WERI-Rb-1 (cell line): ENCODE measurements around the gene CSKMT.
"Not testable (repeated sequence)": the region's sequence is repeated elsewhere in the genome, so short reads cannot be mapped to it uniquely, and the experiment has no call there.

Experiments used
- DNase-seq: peaks from one replicate; pipeline ENCODE4 v3.0.0-alpha.2; 2020
- H3K27ac ChIP-seq: fragments of 250-450 bp; sonication (Bioruptor Pico); 2 replicates; pipeline ENCODE4 v1.5.1; 2020; ENCODE audit warnings: mild to moderate bottlenecking, moderate library complexity
- H3K27me3 ChIP-seq: fragments of 250-450 bp; sonication (Bioruptor Pico); 2 replicates; pipeline ENCODE4 v1.5.1; 2021; ENCODE audit warnings: mild to moderate bottlenecking, low read depth, moderate library complexity; ENCODE audit not compliant: insufficient read depth, severe bottlenecking
- H3K36me3 ChIP-seq: fragments of 250-450 bp; sonication (Bioruptor Pico); 2 replicates; pipeline ENCODE4 v1.5.1; 2020; ENCODE audit warnings: mild to moderate bottlenecking, moderate library complexity
- H3K4me3 ChIP-seq: 2 replicates; pipeline ENCODE4 v1.5.1; 2011; ENCODE audit warnings: low read depth, mild to moderate bottlenecking, control low read depth, low read length
- H3K9me3 ChIP-seq: fragments of 250-450 bp; sonication (Bioruptor Pico); 2 replicates; pipeline ENCODE4 v1.5.1; 2021; ENCODE audit warnings: mild to moderate bottlenecking, moderate library complexity; ENCODE audit not compliant: severe bottlenecking
- TF ChIP-seq, protein P1 (sequence below): IDR thresholded peaks from 2 replicates; pipeline ENCODE4 v1.5.1; 2011; ENCODE audit warnings: low read depth, mild to moderate bottlenecking, control low read depth, inconsistent platforms, low read length

CSKMT gene

GRCh38 chr11:62689421-62690183, 24.5 kb downstream of the CSKMT start, which contains the start of gene LRRN4CL:
TSS of gene LRRN4CL (minus strand) at chr11:62689530. CDS start at chr11:62688508, 1,022 bp downstream.
- no peaks in the 10 kb centered on the region for H3K9me3 ChIP-seq
- no peak within 1 kb of the TSS for H3K4me3 ChIP-seq
- no peaks in the 10 kb centered on the region for H3K27me3 ChIP-seq
- H3K27ac ChIP-seq = peak within 1 kb of the TSS; percentile 44
- TF ChIP-seq, protein P1, sequence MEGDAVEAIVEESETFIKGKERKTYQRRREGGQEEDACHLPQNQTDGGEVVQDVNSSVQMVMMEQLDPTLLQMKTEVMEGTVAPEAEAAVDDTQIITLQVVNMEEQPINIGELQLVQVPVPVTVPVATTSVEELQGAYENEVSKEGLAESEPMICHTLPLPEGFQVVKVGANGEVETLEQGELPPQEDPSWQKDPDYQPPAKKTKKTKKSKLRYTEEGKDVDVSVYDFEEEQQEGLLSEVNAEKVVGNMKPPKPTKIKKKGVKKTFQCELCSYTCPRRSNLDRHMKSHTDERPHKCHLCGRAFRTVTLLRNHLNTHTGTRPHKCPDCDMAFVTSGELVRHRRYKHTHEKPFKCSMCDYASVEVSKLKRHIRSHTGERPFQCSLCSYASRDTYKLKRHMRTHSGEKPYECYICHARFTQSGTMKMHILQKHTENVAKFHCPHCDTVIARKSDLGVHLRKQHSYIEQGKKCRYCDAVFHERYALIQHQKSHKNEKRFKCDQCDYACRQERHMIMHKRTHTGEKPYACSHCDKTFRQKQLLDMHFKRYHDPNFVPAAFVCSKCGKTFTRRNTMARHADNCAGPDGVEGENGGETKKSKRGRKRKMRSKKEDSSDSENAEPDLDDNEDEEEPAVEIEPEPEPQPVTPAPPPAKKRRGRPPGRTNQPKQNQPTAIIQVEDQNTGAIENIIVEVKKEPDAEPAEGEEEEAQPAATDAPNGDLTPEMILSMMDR = no peak
- H3K36me3 ChIP-seq = peaks cover 45% of the 10 kb centered on the region
- no peak for DNase-seq

DNA sequence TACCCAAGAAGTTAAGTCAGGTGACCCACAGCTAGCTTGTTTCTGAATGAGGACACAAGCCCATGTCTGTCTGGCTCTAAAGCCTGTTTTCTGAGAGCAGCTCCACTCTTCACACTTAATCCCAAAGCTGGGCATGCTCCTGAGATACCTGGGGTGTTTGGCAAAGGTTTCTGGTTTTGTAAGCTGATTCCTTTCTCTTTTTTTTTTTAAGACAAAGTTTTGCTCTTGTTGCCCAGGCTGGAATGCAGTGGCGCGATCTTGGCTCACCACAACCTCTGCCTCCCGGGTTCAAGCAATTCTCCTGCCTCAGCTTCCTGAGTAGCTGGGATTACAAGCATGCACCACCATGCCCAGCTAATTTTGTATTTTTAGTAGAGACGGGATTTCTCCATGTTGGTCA, 28.5 kb downstream of the CSKMT start:
- DNase-seq, H3K4me3 ChIP-seq, H3K27me3 ChIP-seq, H3K9me3 ChIP-seq, H3K27ac ChIP-seq: not testable (repeated sequence)
- peaks cover 56% of the 10 kb centered on the region for H3K36me3 ChIP-seq

- no peak overlapping the region for H3K4me3 ChIP-seq
- peaks cover 59% of the 10 kb centered on the region for H3K36me3 ChIP-seq
- peak; percentile 83 for DNase-seq
- peak overlapping the region; percentile 11 for H3K27ac ChIP-seq
- no peaks in the 10 kb centered on the region for H3K27me3 ChIP-seq
- no peaks in the 10 kb centered on the region for H3K9me3 ChIP-seq
- TF ChIP-seq, protein P1 = peak; percentile 80
Observed at GRCh38 chr11:62694455-62695167, 29.5 kb downstream of the CSKMT start.

GRCh38 chr11:62702246-62702645, 37.1 kb downstream of the CSKMT start:
- Histone ChIP-seq H3K36me3 (peaks cover 47% of the 10 kb centered on the region), H3K9me3 (no peaks in the 10 kb centered on the region), H3K4me3 (no peak overlapping the region), H3K27me3 (no peaks in the 10 kb centered on the region), H3K27ac (no peak overlapping the region)
- no peak for DNase-seq
- TF ChIP-seq, protein P1 = no peak

DNA sequence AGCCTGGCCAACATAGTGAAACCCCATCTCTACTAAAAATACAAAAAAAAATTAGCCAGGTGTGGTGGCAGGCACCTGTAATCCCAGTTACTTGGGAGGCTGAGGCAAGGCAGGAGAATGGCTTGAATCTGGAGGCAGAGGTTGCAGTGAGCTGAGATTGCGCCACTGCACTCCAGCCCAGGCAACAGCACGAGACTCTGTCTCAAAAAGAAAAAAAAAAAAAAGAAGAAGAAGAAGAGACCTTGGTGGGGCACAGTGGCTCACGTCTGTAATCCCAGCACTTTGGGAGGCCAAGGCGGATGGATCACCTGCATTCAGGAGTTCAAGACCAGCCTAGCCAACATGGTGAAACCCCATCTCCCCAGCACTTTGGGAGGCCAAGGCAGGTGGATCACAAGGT, 38.8 kb downstream of the CSKMT start:
- not testable (repeated sequence) for H3K4me3 ChIP-seq, H3K9me3 ChIP-seq, H3K27ac ChIP-seq, H3K27me3 ChIP-seq, DNase-seq
- peaks cover 45% of the 10 kb centered on the region for H3K36me3 ChIP-seq

GRCh38 chr11:62705413-62705812, 40.3 kb downstream of the CSKMT start:
- H3K4me3 ChIP-seq = peak overlapping the region; percentile 60
- TF ChIP-seq, protein P1 = no peak
- H3K9me3 ChIP-seq = no peaks in the 10 kb centered on the region
- H3K27ac ChIP-seq = peak overlapping the region; percentile 81
- no peaks in the 10 kb centered on the region for H3K27me3 ChIP-seq
- peak; percentile 54 for DNase-seq
- peaks cover 50% of the 10 kb centered on the region for H3K36me3 ChIP-seq
